GM21737 (cell line): ENCODE results near the gene MTMR11.

Experiments used
- ATAC-seq: cut with Tn5 transposase; IDR thresholded peaks from one replicate; pipeline ENCODE4 v1.9.1; 2021; ENCODE audit warnings: mild to moderate bottlenecking, moderate library complexity; ENCODE audit not compliant: unreplicated experiment

Gene MTMR11

DNA sequence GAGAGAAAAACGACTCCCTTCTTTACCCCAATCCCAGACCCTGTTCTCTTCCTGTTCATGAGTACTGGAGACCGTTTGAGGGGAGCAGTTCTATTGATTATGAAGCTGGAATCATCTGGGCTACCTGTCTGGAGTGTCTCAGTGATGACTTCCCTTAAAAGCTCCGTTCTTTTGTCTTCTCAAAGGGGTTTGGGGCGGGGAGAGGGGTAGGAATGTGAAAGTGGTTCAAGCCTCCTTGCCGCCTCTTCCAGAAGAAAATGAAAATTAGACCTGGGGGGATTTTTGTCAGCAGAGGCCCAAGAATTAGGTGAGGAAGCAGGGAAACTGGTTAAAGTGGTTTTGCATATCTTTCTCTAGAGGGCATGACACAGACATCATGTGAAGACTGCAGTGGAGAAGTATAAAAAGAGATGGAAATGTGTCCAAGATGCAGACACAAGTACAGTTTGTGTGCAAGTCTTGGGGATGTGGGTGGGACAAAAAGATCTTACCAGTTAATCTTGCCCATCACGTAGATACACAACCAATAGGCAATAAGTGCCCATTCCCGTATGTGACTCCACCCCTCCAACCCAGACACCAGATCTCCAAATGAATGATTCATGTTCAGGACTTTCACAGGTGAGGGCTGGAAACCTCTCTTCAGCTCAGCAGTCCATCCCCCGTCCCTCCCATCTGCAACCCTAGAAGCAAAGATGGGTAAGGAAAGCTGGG, 470 bp upstream of the MTMR11 start:
- ATAC-seq = no peak

DNA sequence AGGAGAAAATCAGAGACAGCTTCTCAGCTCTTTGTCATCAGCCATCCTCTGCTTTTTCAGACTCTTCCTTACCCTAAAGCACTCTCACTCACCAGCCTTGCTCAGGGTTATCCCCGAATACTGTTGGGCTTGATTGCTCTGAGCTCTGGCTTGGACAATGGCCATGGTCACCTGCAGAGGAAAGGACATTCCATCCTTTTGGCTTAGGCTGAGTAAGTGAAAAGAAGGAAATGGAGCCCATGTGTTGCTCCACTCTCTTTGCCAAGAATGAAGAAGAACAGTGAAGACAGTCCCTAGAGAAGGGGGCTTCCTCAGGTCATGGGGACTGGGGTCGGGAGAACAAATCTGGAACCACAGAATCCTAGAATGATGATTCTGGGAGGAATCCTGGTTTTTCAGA, 2.3 kb downstream of the MTMR11 start:
- ATAC-seq = no peak

DNA sequence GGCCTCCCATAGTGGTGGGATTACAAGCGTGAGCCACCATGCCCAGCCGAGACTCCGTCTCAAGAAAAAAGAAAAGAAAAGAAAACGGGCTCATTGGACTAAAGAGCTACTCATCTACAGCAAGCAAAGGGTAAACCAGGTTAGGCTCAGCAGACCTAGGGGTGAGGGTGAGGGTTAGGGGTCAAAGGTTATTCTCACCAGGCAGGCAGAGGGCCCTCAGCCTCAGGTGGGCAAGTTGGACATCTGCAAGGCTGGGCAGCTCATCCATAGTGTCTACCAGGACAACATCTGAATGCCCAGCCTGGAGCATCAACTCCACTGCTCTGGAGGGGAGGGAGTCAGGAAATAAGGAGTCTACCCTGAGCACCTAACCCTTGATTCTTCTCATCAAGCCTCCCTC, 3.5 kb downstream of the MTMR11 start:
- no peak for ATAC-seq

DNA sequence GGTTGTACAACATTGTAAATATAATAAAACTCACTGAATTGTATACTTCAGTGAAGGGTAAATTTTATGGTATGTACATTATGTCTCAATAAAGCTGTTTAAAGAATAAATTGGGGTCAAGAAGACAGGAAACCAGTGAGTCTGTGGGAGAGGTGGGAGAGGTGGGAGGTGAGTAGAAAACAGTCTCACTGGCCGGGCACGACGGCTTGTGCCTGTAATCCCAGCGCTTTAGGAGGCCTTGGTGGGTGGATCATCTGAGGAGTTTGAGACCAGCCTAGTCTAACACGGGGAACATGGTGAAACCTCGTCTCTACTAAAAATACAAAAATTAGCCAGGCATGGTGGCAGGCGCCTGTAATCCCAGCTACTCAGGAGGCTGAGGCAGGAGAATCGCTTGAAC, 4.2 kb downstream of the MTMR11 start:
- ATAC-seq = no peak

DNA sequence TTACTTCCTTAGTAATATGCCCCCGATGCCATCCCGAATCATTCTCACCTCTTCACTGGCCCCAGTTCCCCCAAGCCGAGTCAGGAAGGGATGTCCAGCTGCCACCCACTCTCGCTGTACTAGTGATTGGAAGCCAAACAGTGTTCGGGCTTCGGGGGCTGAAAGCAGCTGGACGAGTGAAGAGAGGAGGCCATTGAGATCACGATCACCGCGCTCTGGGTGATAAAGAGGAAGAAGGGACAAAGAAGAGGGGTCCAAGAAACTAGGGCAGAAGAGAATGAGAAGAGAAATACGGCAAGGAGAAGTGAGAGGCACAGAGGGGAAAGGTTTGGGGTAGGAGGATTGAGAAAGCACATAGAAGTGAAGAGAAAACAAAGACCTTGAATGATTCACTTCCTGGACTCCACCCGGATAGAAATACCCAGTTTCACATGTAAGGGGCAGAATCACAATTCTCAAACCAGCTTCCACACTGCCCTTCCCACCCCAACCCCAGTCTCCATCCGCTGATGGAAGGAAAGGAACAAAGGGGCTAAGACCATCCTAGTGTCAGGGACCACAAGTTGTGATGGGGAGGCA, 5.4 kb downstream of the MTMR11 start:
- ATAC-seq = no peak

DNA sequence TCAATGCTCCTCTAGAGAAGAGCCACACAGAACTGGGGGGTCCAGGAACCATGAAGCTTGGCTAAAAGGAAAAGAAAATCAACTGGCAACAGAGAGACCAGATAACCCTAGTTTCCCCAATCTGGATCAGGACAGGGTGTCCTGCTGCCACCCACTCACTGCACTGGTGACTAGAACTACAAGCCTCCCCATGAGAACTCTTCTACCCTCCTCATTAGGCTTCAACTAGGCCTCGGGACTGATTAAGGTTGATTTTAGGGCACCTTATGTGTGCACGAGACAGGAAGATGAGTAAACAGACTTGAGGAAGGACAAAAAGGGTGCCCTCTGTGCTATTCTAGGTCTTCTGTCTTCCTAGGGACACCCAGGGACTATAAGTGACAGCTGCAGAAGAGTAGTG, 6.8 kb downstream of the MTMR11 start:
- ATAC-seq = no peak

DNA sequence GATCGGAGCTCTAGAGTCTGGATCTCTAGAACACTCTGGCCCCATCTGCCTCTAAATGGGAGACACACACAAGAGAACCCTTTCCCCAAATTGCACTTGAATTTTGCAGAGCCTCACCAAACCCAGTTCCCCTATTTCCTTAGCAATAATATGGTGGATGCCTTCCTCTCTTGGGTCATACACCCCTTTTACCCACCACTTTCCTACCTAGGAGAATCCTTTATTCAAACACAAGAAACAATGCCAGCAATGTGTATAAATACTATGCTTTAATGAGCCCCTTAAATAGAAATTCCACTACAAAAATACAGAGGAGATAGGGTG, 8.3 kb downstream of the MTMR11 start:
- no peak for ATAC-seq

DNA sequence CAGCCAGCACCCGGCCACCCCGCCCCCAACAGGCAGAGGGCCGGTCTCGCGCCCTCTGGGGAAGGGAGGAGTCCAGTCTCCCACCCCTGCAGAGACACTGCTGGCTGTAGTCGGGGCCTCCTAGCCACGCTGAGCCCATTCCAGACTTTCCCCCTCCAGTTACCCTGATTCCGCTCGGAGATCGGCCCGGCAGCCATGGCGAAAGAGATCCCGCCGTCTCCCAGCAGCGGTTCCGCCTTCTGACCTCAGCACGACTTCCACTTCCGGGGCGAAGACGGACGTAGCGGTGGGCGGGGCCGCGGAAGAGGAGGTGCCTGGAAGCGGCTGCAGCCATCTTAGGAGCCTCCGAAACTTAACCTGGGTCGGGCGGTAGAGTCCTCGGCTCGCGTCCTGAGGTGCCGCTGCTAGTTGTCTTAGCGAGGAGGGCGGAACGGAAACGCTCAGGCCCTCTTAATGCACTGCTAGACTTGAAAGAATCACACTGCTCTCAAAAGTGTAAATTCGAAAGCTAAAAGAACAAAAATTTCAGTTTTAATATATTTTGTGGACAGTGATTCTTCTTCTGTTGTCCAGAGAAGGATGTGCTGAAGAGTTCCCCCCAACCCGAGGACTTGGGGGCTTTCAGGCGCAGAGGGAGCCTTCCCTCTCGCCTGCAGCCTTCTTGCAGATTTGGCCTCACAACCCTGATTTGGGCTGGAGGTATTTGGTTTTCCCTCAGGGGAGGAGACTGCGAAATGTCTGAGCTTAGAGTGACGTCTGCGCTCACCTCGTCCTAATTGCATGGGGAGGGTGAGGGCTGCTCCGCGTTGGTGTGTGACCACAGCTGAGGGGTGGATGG, 8.9 kb downstream of the MTMR11 start, which contains the start of gene SF3B4:
TSS of gene SF3B4 (minus strand) at position 241 of the 838 bp plus-strand sequence. CDS start at position 197, 44 bp downstream.
- peak; percentile 90 for ATAC-seq

DNA sequence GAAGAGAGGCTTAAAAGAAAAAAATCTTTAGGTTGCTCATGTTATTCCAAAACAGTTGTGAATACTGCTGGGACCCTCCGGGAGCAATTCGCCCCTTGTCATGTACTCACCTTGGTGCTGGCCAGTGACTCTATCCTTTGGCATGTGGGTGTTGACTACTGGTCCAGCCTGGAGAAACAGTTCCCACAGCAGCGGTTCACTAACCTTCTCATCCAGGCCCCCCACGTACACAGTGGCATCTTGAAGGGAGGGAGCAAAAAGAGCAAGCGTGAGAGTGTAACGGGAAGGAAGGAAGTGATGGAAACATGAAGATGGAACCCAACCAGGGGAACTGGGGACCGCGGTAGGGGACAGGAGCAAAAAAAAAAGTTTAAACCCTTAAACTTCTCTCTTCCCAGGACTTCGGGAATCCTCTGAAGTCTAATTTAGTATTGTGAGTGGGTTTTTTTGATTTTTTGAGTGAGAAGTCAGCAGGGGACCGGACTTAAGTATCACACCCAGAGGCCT, 9.6 kb downstream of the MTMR11 start:
- no peak for ATAC-seq

DNA sequence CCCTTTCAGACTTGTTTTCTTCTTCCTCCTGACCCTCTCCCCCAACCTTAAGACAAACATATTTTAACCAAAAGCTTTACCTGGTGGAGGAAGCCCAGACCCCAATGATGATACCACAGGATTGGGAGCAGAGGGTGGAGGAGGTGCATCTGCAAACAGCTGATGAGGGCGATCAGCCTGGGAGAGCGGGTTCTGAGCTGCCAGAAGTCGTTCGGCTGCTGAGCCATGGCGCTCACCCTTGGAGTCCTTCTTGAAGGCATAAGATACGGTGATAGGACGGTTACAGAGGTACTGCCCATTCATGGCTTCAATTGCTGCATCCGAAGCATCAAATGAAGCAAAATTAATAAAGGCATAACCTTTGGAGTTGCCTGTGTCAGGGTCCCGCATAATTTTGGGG, 10.4 kb downstream of the MTMR11 start:
- no peak for ATAC-seq

DNA sequence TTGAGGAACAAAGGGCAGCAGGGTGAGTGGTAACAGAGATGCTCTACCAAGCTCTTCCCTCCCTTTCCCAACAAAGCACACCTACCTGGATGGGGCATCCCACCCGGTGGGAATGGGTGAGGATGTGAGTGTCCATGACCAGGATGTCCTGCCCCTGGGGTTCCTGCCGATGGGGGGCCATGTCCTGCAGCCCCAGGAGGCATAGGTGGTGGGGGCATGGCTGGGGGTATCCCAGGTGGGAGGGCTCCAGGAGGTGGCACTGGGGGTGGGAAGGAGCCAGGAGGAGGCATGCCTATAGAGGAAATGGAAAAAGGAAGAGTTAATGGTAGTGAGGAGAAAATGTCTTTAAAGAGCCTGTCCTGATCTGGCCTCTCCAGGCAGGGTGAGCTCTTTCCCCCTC, 10.9 kb downstream of the MTMR11 start:
- no peak for ATAC-seq

DNA sequence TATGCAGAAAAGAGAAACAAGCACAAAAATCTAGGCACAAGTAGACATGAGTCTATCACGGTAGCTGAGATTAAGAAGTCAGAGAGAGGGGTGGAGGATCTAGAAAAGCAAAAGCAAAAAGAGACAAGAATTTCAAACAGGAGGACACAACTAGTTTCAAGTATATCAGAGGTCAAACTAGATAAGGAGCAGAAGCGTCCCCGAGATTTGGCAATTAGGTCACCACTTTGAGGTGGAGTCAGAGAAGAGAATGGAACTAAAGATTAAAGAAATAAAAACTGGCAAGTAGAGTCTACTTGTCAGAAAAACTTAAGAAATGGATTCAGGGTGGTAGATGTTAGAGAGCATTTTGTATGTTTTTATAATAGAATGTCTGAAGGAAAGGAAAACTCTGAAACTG, 11.3 kb downstream of the MTMR11 start:
- ATAC-seq = no peak

DNA sequence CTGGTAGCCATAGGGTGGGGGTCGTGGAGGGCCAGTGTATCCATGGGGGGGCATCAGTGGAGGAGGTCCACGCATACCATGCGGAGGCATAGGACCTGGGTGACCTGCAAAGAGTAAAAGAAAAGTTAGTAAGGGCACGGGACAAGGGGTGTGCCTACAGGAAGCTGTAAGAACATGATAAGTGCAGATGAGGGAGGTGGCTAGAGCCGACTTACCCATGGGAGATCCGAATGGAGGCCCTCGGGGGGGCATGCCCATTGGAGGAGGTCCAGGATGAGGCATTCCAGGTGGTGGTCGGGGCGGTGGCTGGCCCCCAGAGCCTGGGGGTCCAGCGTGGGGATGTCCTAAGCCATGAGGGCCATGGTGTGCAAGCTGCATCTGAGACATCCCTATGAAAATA, 13.1 kb downstream of the MTMR11 start:
- no peak for ATAC-seq

DNA sequence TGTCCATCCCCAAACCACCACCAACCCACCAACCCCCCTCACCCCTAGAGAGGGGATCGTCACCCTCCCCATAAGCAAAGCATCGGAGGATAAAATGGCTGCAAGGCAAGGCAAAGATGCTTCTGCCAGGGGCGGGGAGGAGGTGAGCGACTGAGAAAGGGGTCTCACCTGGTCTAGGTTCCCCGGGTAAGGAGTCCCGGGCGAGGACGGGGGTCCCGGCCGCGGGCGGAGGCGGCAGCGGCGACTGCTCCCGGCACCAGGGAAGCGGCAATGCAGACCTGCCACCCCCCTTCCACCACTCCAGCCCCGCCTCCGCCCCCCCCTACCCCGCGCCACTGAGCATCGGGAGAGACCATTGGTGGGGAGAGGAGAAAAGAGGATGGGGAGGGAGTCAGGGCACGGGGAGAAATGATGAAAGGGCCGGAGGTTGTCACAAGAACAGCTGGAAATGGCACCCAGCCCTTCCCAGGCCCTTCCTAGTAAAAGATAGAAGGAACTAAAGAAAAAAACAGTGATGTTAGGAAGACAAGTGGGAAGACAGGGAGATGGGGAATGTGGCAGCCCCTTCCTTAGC, 19.0 kb downstream of the MTMR11 start, which contains the start of gene SV2A:
TSS of gene SV2A (minus strand) at position 274 of the 574 bp plus-strand sequence. CDS start 4,004 bp downstream, outside the sequence.
- ATAC-seq = no peak

DNA sequence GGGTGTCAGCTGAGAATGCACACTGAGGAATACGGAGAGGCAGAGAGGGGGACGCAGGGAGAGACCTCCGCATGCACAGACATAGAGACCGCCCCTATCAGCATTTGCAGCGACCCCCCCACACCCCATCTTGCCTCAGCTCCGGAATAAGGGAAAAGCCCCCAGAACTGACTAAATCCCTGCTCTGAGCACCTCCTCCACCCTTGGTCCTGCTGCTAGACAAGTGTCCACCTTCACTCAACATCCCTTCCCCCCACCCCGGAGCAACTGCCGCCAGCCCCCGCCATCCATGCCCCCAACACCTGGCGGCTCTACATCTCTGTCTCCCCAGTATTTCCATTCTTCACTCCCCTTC, 19.8 kb downstream of the MTMR11 start:
- ATAC-seq = no peak

DNA sequence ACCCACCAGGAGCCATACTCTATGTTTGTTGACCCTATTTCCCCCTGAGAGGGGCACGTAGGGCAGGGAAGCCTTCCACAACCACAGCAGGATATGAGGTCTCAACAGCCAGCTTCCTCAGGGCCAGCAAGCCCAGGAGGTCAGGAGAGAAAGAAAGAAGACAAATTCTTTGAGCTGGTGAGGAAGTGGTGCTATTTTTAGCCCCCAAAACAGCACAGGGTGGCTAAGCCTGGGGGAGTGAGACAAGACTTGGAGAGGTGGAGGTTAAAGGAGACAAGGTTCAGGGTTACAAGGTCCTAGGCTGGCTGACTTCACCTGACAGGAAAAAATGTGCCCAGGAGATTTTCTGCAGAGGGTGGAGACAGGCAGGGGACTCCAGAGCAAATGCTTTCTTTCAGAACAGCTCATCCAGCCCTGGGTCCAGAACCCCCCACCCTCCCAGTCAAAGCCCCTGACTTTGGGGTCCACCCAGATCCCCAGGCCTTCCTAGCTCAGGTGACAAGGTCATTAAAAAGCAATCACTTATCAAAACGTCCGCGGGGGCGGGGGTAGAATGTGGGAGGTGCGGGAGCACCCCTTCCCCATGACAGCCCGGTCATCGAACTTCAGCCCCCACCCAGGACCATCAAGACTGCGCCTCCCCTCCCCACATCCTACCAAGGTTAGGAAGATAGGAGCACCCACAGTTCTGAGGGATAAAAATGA, 20.3 kb downstream of the MTMR11 start:
- no peak for ATAC-seq

DNA sequence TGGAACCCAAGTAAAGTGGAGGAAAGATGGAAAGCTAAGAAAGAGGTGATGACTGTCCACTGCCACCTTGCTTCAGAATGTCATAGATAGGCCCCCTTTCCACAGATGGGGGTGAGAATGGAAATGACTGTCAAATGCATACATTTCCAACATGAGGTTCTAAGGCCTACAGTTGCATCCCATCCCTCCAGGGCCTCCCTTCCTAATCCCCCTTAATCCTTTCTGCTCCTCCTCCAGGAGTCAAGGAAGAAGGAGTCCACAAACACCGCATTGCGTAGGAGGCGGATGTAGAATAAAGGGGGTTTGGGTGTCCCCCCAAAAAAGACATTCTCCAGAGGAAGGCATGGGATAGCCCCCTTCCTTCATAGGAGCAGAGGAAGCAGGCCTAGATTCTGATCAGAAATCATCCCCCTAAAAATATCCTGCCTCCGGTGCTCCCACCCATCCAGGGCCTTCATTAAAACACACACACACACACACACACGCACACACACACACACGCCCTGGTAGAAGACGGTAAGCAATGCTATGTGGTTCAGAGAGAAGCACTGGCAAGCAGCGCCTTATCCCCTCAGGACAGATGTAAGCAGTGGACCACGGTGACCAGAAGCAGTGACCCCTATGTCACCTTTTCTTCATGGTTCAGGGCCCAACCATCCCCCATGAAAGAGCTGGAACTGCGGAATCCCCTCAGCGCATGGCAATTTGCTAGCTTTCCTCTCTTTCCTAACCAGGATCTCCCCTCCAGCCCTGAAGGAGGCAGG, 21.1 kb downstream of the MTMR11 start:
- no peak for ATAC-seq

DNA sequence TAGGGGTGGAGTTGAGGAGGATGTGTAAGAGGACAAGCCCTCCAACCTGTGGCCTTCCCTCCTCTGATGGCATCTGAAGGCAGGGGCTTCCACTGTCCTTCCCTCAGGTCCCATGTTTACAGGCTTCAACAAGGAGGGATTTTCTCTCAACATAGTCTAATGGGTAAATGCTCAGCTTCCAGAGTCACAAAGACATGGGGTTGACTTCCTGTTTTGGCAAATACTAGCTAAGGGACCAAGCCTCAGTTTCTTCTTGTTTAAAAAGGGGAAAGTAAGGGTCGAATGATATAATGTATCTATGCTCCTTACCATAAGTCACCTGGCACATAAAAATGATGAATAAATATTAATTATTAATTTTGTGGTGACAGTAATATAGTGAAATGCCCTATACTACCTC, 22.1 kb downstream of the MTMR11 start:
- no peak for ATAC-seq

DNA sequence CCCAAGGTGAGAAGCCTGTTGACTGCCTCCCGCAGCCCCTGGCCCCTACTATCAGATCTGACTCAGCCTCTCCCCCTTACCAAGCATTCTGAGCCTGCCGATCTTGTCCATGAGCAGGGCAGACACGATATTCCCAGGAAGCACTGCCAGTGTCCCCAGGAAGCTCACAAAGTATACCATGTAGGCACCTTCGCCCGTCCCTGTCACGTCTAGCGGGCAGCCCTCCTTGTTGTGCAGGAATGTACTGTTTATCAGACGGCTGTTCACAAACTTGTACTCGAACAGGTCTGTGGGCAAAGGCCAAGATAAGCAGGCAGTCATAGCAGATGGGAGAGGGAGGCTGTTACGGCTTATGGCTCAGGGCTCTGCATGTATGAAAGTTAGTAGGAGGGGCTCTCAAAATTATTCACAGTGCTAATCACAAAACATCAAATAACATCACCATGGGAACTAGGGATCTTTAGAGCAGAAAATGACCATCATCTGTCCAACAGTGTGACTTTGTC, 30.1 kb downstream of the MTMR11 start:
- no peak for ATAC-seq
